ENCODE measurements around the gene MTCH1. TPM values are rescaled to one million over a fixed set of nuclear protein-coding genes. Genes with fewer than 3 reads are reported as not detected.

MTCH1 gene
- total and polyA plus RNA-seq, 9 of the 15 experiments (the other 6 are each of a cell fraction or from before 2014, with no cell fraction given): 7.9 to 161 (median 118) TPM

DNA sequence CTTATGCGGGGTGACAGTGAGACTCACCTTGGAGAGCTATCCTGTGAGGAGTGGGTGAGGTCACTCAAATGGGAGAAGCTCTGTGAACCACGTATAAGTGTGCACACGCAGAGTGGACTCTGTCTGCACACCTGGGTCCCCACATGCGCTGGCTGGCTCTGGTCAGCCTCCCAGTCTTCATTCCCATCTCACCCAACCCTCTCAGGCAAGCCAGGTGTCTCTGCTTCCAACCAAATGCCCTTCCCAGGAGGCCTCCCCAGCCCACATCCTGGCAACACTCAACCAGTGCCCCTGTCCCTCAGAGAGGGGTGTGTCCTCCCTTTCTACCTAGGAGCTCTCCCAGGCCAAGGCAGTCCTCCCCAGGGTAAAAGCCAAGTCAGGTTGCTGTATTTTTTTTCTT is 39.5 kb downstream of the MTCH1 start:
- FAIRE-seq (no peak), ATAC-seq (no peak), DNase-seq (ENCODE audit: extremely low read depth in 1 of 4, low spot score in 3 of 4) (peak in 1 of 4 experiments; percentile 4)
- Histone ChIP-seq H3K4me1 (replicated peaks in 1 of 2; ENCODE audit: control insufficient read depth in 2 of 2, insufficient read depth in 2 of 2, low read length in 2 of 2) (no peaks in the 10 kb centered on the region), H3K79me2 (ENCODE audit: control insufficient read depth, insufficient read depth, low read length) (no peaks in the 10 kb centered on the region), H3K4me2 (ENCODE audit: insufficient read depth, low read length) (no peak overlapping the region), H3K27me3 (ENCODE audit: control insufficient read depth in 2 of 2, insufficient read depth in 2 of 2, low read length in 2 of 2) (peaks cover 24 to 59% of the 10 kb centered on the region in 2 experiments), H2AFZ (ENCODE audit: low read depth, low read length) (no peak overlapping the region), H3K36me3 (ENCODE audit: control insufficient read depth, insufficient read depth, low read length) (no peaks in the 10 kb centered on the region), H4K20me1 (replicated peaks; ENCODE audit: control insufficient read depth, insufficient read depth, low read length) (peaks cover 2% of the 10 kb centered on the region; the same call in 1 of the 2 replicates), H3K27ac (ENCODE audit: extremely low read depth, low read depth, low read length) (no peak overlapping the region), H3K9me3 (replicated peaks; ENCODE audit: control insufficient read depth, insufficient read depth, low read depth, low read length) (no peaks in the 10 kb centered on the region), H3K4me3 (no peak overlapping the region), H3K9ac (ENCODE audit: insufficient read depth in 1 of 2, low read depth in 2 of 2, low read length in 2 of 2) (no peak overlapping the region), H3K9me1 (ENCODE audit: control insufficient read depth, insufficient read depth, low read length) (no peaks in the 10 kb centered on the region)
- TF ChIP-seq ZKSCAN3 (CRISPR knock-in tag; IDR thresholded peaks at IDR 0.05): no peak
- no peak for TF ChIP-seq IFI16 (CRISPR knock-in tag; IDR thresholded peaks at IDR 0.05)
- no peak for TF ChIP-seq ERF (CRISPR knock-in tag; IDR thresholded peaks at IDR 0.05)
- no peak for TF ChIP-seq HNRNPH1 (optimal IDR thresholded peaks at IDR 0.05; ENCODE audit: low read depth, low read length)
- no peak for TF ChIP-seq NR3C1 (CRISPR knock-in tag; IDR thresholded peaks at IDR 0.05)
- no peak for TF ChIP-seq EHMT2 (IDR thresholded peaks at IDR 0.05)
- no peak for TF ChIP-seq NCOA4 (IDR thresholded peaks at IDR 0.05; ENCODE audit: partially characterized antibody)
- TF ChIP-seq, protein P1, sequence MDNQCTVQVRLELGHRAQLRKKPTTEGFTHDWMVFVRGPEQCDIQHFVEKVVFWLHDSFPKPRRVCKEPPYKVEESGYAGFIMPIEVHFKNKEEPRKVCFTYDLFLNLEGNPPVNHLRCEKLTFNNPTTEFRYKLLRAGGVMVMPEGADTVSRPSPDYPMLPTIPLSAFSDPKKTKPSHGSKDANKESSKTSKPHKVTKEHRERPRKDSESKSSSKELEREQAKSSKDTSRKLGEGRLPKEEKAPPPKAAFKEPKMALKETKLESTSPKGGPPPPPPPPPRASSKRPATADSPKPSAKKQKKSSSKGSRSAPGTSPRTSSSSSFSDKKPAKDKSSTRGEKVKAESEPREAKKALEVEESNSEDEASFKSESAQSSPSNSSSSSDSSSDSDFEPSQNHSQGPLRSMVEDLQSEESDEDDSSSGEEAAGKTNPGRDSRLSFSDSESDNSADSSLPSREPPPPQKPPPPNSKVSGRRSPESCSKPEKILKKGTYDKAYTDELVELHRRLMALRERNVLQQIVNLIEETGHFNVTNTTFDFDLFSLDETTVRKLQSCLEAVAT (IDR thresholded peaks at IDR 0.05): no peak
- TF ChIP-seq RB1 (IDR thresholded peaks at IDR 0.05; ENCODE audit: low read depth): no peak
- no peak for TF ChIP-seq KAT7 (CRISPR knock-in tag; IDR thresholded peaks at IDR 0.05; ENCODE audit: borderline replicate concordance)
- TF ChIP-seq ATF2 (CRISPR knock-in tag; IDR thresholded peaks at IDR 0.05): no peak
- TF ChIP-seq RAD21 (CRISPR knock-in tag; conservative IDR thresholded peaks at IDR 0.05 in 1 of 2, IDR thresholded peaks at IDR 0.05 in 1 of 2): no peak
- TF ChIP-seq E2F6 (IDR thresholded peaks at IDR 0.05; ENCODE audit: borderline replicate concordance in 1 of 2, extremely low read depth in 1 of 2, insufficient read depth in 1 of 2, insufficient read length in 1 of 2, low read depth in 1 of 2, low read length in 1 of 2, poor library complexity in 1 of 2, severe bottlenecking in 1 of 2): no peak
- POLR2A ChIA-PET: interaction anchor here (0.6 to 0.9 kb wide), 2 partner anchors 59 to 139 kb away, joined by 3 read pairs; no protein-coding TSS in a partner anchor
- no TSS peak for BruUV-seq (replicated peaks)
- in situ Hi-C loops (cut with MboI) (no loop called here), intact Hi-C loops (cut with micrococcal nuclease) (no loop called here)
- 4% methylated on average over 4 of the region's 4 CpGs for WGBS (ENCODE audit: insufficient coverage, low coverage, missing lambda C conversion rate)
- CTCF ChIA-PET (ENCODE audit: low intra/inter-chr PET ratio): no interaction called here
